ENCODE results near the gene KLLN.
"Not testable (repeated sequence)": the region's sequence is repeated elsewhere in the genome, so short reads cannot be mapped to it uniquely, and the experiment has no call there.

- TF ChIP-seq CTCF (IDR thresholded peaks at IDR 0.05 in 2 of 3, conservative IDR thresholded peaks at IDR 0.05 in 1 of 3; ENCODE audit: borderline replicate concordance in 1 of 3, insufficient read depth in 1 of 3, low read depth in 2 of 3, low read length in 2 of 3); POLR2AphosphoS5 (IDR thresholded peaks at IDR 0.05; ENCODE audit: low read depth, low read length); FOSL1 (IDR thresholded peaks at IDR 0.05; ENCODE audit: low read depth); EZH2 (IDR thresholded peaks at IDR 0.05): not testable (repeated sequence)
Measured at GRCh38 chr10:87855247-87855646, 8.1 kb downstream of the KLLN start.

Measured in HCT116 (cell line).